ENCODE data around the gene BTBD10.

GRCh38 chr11:13463779-13464290 lies 813 bp upstream of the BTBD10 start:
- TF ChIP-seq POLR2AphosphoS5 (IDR thresholded peaks at IDR 0.05; ENCODE audit: low read depth, low read length) (no peak), TCF7L2 (IDR thresholded peaks at IDR 0.05; ENCODE audit: low read depth, low read length) (no peak)
- TF ChIP-seq, protein P1, sequence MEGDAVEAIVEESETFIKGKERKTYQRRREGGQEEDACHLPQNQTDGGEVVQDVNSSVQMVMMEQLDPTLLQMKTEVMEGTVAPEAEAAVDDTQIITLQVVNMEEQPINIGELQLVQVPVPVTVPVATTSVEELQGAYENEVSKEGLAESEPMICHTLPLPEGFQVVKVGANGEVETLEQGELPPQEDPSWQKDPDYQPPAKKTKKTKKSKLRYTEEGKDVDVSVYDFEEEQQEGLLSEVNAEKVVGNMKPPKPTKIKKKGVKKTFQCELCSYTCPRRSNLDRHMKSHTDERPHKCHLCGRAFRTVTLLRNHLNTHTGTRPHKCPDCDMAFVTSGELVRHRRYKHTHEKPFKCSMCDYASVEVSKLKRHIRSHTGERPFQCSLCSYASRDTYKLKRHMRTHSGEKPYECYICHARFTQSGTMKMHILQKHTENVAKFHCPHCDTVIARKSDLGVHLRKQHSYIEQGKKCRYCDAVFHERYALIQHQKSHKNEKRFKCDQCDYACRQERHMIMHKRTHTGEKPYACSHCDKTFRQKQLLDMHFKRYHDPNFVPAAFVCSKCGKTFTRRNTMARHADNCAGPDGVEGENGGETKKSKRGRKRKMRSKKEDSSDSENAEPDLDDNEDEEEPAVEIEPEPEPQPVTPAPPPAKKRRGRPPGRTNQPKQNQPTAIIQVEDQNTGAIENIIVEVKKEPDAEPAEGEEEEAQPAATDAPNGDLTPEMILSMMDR (IDR thresholded peaks at IDR 0.05), result no peak

Measured in Panc1 (cell line).